Skeletal muscle tissue (tissue), 4 donors: ENCODE results near the gene STIM1. TPM values are rescaled to one million over a fixed set of nuclear protein-coding genes. Genes with fewer than 3 reads are reported as not detected.

Experiments
- H3K27ac ChIP-seq: one replicate; pipeline ENCODE4 v1.7.0; 2013; ENCODE audit warnings: mild to moderate bottlenecking, low read depth, low read length, inconsistent platforms
- H3K27me3 ChIP-seq, 3 donors: one replicate each; pipeline ENCODE4 v1.7.0; 2013; ENCODE audit warnings: low read length in 3 of 3; ENCODE audit not compliant: control insufficient read depth in 3 of 3, insufficient read depth in 3 of 3
- H3K36me3 ChIP-seq, 3 donors: one replicate each; pipeline ENCODE4 v1.7.0; 2013; ENCODE audit warnings: low read length in 3 of 3; ENCODE audit not compliant: control insufficient read depth in 3 of 3, insufficient read depth in 3 of 3
- H3K4me1 ChIP-seq, 3 donors: one replicate each; pipeline ENCODE4 v1.7.0; 2013; ENCODE audit warnings: low read length in 3 of 3, mild to moderate bottlenecking in 3 of 3; ENCODE audit not compliant: control insufficient read depth in 3 of 3, insufficient read depth in 3 of 3
- H3K4me3 ChIP-seq, 3 donors: one replicate each; pipeline ENCODE4 v1.7.0; 2013; ENCODE audit warnings: low read length in 3 of 3
- H3K9ac ChIP-seq, 3 donors: one replicate each; pipeline ENCODE4 v1.7.0; 2013; ENCODE audit warnings: low read length in 3 of 3, mild to moderate bottlenecking in 3 of 3, moderate library complexity in 2 of 3, low read depth in 1 of 3
- H3K9me3 ChIP-seq, 3 donors: one replicate each; pipeline ENCODE4 v1.7.0; 2013; ENCODE audit warnings: low read length in 3 of 3; ENCODE audit not compliant: control insufficient read depth in 3 of 3
- total RNA-seq: library from RNA; depleted of rRNA; stranded (reverse); fragments of >200 nt; gene quantifications from one replicate; pipeline ENCODE4 v1.2.3, GENCODE V29; 2014
- donor health status: Osteomylitis.

The STIM1 gene
- total RNA-seq, 1 donor from 2014 or later = 54.8 TPM

DNA sequence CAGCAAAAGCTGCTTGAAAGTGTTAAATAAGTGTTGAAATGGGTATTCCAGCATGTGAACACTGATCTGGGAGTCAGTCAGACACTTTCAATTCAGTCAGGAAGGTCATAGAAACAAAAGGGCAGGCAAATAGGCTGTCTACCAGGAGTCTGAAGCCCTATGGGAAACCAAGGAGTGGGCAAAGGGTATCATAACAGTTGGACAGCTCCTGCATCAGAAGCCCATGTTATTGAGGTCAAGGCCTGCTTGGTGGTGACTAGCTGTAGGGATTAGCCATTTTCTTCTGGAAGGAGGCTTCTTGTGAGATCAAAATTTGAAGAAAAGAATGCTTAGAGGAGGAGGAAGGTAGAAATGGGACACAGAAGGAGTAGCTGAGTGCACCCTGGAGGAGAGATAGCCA lies 97.3 kb downstream of the STIM1 start:
- Histone ChIP-seq H3K4me3 (no peak overlapping the region), H3K27me3 (no peaks in the 10 kb centered on the region), H3K27ac (no peak overlapping the region), H3K9me3 (no peaks in the 10 kb centered on the region), H3K9ac (no peak overlapping the region), H3K36me3 (no peaks in the 10 kb centered on the region), H3K4me1 (peaks cover 18 to 40% (median 24%) of the 10 kb centered on the region in 3 donors)

DNA sequence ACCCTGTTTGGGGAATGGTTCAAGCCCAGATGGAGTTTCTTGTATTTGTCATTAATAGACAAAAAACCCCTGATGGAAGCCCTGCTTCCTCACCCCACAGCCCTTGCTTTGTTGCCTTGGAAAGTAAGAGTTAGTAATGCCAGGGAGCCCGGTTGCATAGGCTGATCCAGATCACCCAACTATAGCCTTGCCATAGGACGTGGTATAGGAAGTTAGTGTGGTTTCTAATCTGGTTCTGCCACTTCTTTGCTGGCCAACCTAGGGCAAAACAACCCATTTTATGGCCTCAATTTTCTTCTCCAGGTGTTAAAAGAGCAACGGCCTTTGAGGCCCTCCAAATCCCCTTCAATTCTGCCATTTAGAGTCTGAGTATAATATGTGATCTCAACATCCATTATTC lies 97.9 kb downstream of the STIM1 start:
- no peak overlapping the region for H3K27ac ChIP-seq
- peaks cover 14 to 35% (median 22%) of the 10 kb centered on the region in 3 donors for H3K4me1 ChIP-seq
- H3K4me3 ChIP-seq = no peak overlapping the region
- H3K36me3 ChIP-seq = no peaks in the 10 kb centered on the region
- H3K27me3 ChIP-seq = no peaks in the 10 kb centered on the region
- no peak overlapping the region for H3K9ac ChIP-seq
- H3K9me3 ChIP-seq = no peaks in the 10 kb centered on the region

DNA sequence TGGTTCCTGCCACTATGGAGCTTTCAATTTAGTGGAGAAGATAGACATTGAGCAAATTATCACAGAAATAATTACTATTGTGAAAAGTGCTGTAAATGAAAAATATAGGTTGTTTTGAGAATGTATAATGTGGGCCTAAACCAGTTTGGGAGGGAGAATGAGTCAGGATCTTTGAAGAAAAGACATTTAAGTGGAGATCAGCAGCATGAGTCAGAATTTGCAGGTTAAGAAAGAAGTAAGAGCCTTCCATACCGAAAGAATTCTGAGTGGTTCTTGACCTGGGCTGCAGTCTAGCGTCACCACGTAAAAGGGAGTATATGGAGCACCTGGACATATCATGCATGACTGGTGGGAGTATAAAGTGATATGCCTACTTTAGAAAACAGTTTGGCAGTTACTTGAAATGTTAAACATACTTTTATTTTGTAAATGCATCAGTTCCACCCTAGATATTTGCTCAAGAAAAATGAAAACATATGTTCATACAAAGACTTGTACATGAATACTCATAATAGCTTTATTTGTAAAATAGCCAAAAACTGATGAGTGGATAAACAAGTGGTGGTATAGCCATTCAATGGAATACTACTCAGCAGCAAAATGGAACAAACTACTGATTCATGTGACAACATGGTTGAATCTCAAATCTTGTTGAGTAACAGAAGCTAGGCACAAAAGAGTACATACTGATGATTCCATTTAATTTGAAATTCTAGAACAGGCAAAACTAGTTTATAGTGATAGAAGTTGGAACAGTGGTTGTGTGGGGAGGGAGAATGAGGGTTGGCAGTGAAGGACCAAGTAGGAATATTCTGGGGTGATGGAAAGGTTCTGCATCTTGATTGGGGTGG lies 99.2 kb downstream of the STIM1 start:
- peaks cover 17 to 31% (median 20%) of the 10 kb centered on the region in 3 donors for H3K4me1 ChIP-seq
- H3K9me3 ChIP-seq = no peaks in the 10 kb centered on the region
- no peak overlapping the region for H3K27ac ChIP-seq
- H3K4me3 ChIP-seq = no peak overlapping the region
- no peaks in the 10 kb centered on the region for H3K36me3 ChIP-seq
- H3K27me3 ChIP-seq = no peaks in the 10 kb centered on the region
- H3K9ac ChIP-seq = no peak overlapping the region

DNA sequence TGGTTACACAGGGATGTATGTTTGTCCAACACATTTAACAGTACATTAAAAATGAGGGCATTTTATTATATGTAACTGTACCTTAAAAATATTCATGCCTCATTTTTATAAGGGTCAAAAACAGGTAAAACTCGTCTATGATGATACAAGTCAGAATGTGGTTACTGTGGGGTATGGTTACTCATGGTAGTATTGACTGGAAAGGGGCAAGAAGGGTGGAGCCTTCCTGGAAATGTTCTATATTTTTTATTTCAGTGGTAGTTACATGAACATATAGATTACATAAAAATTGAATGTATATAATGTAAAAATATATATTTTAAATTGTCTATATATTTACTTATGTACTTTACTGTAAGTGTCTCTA lies 99.8 kb downstream of the STIM1 start:
- Histone ChIP-seq H3K4me1 (peaks cover 21 to 32% (median 23%) of the 10 kb centered on the region in 3 donors), H3K36me3 (no peaks in the 10 kb centered on the region), H3K9ac (no peak overlapping the region), H3K27me3 (no peaks in the 10 kb centered on the region), H3K9me3 (no peaks in the 10 kb centered on the region), H3K4me3 (no peak overlapping the region), H3K27ac (no peak overlapping the region)

DNA sequence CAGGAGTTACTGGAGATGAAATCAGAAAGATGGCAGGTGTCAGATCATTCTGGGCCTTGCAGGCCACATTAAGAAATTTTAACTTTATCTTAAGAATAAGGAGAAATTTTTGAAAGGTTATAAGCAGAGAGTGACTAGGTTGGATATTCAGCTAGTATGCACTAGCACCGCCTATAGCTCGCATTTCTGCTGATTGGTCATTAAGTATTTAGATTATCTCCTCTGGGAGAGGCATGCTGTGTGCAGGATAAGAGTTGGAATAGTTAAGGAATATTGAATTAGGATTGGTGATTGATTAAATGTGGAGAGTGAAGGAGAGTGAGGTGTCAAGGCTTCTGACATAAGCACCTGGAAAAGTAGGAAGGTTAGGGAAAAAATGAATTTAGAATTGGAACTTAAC lies 100.6 kb downstream of the STIM1 start:
- Histone ChIP-seq H3K27me3 (no peaks in the 10 kb centered on the region), H3K4me3 (no peak overlapping the region), H3K27ac (no peak overlapping the region), H3K4me1 (peaks cover 17 to 26% (median 21%) of the 10 kb centered on the region in 3 donors), H3K9ac (no peak overlapping the region), H3K36me3 (no peaks in the 10 kb centered on the region), H3K9me3 (no peaks in the 10 kb centered on the region)

DNA sequence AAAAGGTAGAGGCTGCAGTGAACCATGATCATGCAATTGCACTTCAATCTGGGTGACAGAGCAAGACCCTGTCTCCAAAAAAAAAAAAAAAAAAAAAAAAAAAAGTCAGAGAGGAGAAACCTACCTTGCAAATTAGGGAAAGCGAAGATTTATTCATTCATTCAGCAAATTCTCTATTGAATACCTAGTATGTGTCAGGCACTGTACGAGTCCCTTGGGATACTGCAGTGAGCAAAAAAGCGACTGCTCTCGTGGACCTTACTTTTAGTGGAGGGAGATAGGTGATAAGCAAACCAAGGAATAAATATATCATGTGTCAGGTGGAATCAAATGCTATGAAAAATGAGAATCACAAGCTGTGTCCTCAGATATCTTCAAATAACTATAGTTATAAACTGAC lies 101.3 kb downstream of the STIM1 start:
- Histone ChIP-seq H3K27me3 (no peaks in the 10 kb centered on the region), H3K27ac (no peak overlapping the region), H3K9ac (no peak overlapping the region), H3K4me3 (no peak overlapping the region), H3K4me1 (peaks cover 15 to 18% (median 16%) of the 10 kb centered on the region in 3 donors), H3K9me3 (no peaks in the 10 kb centered on the region), H3K36me3 (no peaks in the 10 kb centered on the region)

DNA sequence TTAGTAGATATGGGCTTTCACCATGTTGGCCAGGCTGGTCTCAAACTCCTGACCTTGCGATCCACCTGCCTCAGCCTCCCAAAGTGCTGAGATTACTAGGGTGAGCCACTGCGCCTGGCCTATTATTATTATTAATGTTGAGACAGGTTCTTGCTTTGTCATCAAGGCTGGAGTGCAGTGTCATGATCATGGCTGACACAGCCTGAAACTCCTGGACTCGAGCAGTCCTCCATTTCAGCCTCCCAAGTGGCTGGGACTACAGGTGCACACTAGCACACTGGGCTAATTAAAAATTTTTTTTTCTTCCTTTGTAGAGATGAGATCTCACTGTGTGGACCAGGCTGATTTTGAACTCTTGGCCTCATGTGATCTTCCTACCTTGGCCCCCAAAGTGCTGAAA lies 102.0 kb downstream of the STIM1 start:
- peaks cover 14 to 16% (median 15%) of the 10 kb centered on the region in 3 donors for H3K4me1 ChIP-seq
- H3K9ac ChIP-seq = no peak overlapping the region
- no peaks in the 10 kb centered on the region for H3K36me3 ChIP-seq
- no peaks in the 10 kb centered on the region for H3K27me3 ChIP-seq
- H3K9me3 ChIP-seq = no peaks in the 10 kb centered on the region
- no peak overlapping the region for H3K27ac ChIP-seq
- H3K4me3 ChIP-seq = no peak overlapping the region

DNA sequence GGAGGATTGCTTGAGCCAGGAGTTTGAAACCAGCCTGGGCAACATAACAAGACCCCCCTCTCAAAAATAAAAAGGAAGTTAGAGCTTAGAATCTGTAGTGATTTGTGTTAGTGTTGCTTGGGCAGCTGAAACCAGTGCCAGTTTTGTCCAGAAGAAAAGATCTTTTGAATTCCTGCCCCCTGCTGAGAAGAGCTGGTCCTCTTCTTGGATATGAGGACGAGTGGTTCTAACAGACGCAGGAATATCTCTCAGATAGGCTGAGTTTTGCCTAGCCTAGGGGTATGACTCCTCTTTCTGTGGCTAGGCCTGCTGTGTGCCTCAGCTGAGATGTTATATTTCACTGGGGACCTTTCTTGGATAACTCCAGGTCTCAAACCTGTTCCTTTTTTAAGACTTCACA lies 102.8 kb downstream of the STIM1 start:
- Histone ChIP-seq H3K9me3 (no peaks in the 10 kb centered on the region), H3K4me1 (peaks cover 11 to 20% (median 19%) of the 10 kb centered on the region in 3 donors), H3K4me3 (no peak overlapping the region), H3K27me3 (no peaks in the 10 kb centered on the region), H3K9ac (no peak overlapping the region), H3K27ac (no peak overlapping the region), H3K36me3 (no peaks in the 10 kb centered on the region)

DNA sequence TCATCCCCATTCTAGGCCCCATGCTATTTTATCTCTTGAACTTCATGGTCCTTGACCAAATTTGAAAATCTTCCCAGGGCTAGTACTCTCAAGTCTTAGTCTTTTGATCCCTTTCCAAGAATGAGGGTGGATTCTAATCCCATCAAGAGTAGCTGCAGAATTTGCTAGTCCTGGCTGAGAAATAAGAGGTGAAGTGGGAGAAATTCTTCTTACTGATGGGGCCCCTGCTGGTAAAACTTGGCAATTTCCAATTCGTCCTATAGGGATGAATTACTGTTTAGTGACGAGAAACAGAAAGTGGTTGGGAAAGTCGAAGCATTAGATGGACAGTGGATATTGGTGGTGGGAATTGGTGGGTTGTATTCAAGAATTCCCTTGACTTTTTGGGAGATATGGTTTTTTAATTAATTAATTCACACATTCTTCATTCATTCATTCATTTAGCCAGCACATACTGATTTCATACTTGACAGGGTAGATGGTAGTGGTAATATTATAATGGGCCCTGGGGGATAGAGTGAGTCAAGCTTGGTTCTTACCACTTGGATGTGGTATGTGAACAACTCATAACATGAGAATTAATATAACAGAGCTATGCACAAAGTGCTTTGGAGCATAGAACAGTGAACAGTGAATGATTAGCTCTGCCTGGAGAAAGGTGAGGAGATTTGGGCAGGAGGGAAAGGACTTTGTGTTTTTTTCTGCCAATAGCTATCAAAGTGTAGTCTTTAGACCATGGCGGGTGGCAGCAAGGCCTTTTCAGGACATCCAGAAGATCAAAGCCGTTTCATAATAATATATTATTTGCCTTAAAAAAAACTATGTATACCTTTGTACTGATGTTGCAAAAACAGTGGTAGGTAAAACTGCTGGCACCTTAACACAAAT lies 103.8 kb downstream of the STIM1 start:
- Histone ChIP-seq H3K36me3 (no peaks in the 10 kb centered on the region), H3K9ac (no peak overlapping the region), H3K4me3 (no peak overlapping the region), H3K27ac (no peak overlapping the region), H3K9me3 (no peaks in the 10 kb centered on the region), H3K27me3 (no peaks in the 10 kb centered on the region), H3K4me1 (peaks cover 20 to 29% (median 28%) of the 10 kb centered on the region in 3 donors)

DNA sequence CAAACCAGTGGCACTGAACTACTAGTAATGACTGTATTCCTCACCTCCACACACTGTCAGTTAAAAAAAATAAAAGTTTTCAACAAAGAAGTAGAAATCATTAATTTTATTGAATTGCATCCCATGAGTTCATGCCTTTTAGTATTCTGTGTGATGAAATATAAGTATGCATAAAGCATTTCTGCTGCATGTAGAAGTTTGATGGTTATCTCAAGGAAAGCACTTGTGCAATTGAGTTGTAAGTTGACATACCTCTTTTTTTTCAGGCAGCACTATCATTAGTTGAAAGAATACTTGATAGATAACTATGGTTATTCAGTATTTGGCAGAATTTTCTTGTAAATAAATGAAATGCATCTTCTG lies 104.4 kb downstream of the STIM1 start:
- no peak overlapping the region for H3K4me3 ChIP-seq
- H3K27me3 ChIP-seq = no peaks in the 10 kb centered on the region
- H3K4me1 ChIP-seq = peaks cover 22 to 31% (median 30%) of the 10 kb centered on the region in 3 donors
- no peaks in the 10 kb centered on the region for H3K9me3 ChIP-seq
- H3K27ac ChIP-seq = no peak overlapping the region
- H3K9ac ChIP-seq = no peak overlapping the region
- H3K36me3 ChIP-seq = no peaks in the 10 kb centered on the region
